IPS-15b (cell line): ENCODE results near the gene MED20.

Experiments used
- H3K27me3 ChIP-seq: one replicate; pipeline ENCODE4 v1.6.1; 2013; ENCODE audit warnings: low read length; ENCODE audit not compliant: control insufficient read depth, insufficient read depth
- H3K36me3 ChIP-seq: one replicate; pipeline ENCODE4 v1.6.1; 2013; ENCODE audit warnings: low read length; ENCODE audit not compliant: control insufficient read depth, insufficient read depth
- H3K4me1 ChIP-seq: one replicate; pipeline ENCODE4 v1.6.1; 2013; ENCODE audit warnings: mild to moderate bottlenecking, low read length; ENCODE audit not compliant: control insufficient read depth, insufficient read depth
- H3K4me3 ChIP-seq: one replicate; pipeline ENCODE4 v1.5.1; 2013; ENCODE audit warnings: low read depth, low read length
- H3K9ac ChIP-seq: one replicate; pipeline ENCODE4 v1.6.1; 2013; ENCODE audit warnings: low read depth, mild to moderate bottlenecking, low read length
- H3K9me3 ChIP-seq: one replicate; pipeline ENCODE4 v1.6.1; 2013; ENCODE audit warnings: mild to moderate bottlenecking, low read length; ENCODE audit not compliant: control insufficient read depth, insufficient read depth

The MED20 gene

DNA sequence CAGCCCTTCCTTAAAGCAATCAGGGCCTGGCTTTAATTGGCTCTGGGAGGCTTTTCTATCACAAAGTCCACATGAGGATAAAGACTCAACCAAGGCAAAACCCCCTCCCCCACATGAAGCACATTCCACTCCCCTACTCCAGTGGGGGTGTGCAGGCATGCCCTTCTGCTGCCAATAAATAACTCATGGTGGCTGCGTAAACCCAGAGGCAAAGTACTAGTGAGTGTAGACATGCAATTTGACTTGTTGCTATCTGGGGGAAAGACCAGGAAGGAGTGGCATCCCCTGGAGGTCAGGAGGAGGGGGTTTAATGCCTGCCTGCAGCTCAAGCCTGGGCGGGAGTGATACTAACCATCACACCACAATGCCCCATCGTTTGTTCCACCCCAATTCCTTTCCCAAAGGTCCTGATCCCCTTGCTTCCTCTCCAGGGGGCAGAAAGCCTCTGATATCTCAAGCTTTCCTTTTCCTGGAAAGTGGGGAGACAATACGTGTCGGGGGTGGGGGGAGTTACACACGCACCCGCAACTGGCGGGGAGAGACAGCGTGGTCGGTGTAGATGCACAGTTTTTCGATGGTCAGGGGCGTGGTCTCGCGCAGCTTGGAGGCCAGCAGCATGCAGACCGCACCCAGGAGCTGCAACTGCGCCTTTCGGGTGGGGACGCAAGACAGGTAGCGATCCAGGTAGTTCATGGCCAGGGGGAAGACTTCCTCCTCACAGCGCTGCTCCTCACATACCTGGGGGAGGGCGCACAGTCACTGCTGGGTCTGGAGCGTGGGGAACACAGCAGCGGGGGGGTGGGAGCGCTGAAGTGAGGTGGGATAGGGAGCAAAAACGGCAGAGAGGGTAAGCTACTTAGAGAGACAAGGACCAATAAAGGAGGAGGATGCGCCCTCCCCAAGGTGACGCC lies 19.2 kb upstream of the MED20 start:
- Histone ChIP-seq H3K9me3 (no peaks in the 10 kb centered on the region), H3K4me1 (peaks cover 20% of the 10 kb centered on the region), H3K4me3 (peak overlapping the region; percentile 89), H3K36me3 (peaks cover 11% of the 10 kb centered on the region), H3K9ac (no peak overlapping the region), H3K27me3 (no peaks in the 10 kb centered on the region)

GRCh38 chr6:41939176-41939847 lies 18.4 kb upstream of the MED20 start:
- Histone ChIP-seq H3K4me3 (peak overlapping the region; percentile 89), H3K9ac (no peak overlapping the region), H3K36me3 (peaks cover 18% of the 10 kb centered on the region), H3K9me3 (no peaks in the 10 kb centered on the region), H3K27me3 (no peaks in the 10 kb centered on the region), H3K4me1 (peaks cover 20% of the 10 kb centered on the region)

GRCh38 chr6:41938590-41939175 lies 17.7 kb upstream of the MED20 start:
- Histone ChIP-seq H3K4me1 (peaks cover 20% of the 10 kb centered on the region), H3K4me3 (no peak overlapping the region)

GRCh38 chr6:41937861-41938574 lies 17.1 kb upstream of the MED20 start:
- no peak overlapping the region for H3K9ac ChIP-seq
- no peaks in the 10 kb centered on the region for H3K27me3 ChIP-seq
- H3K4me1 ChIP-seq: peaks cover 20% of the 10 kb centered on the region
- H3K36me3 ChIP-seq: peaks cover 26% of the 10 kb centered on the region
- no peak overlapping the region for H3K4me3 ChIP-seq
- H3K9me3 ChIP-seq: no peaks in the 10 kb centered on the region

More at GRCh38 chr6:41938590-41939175, 17.7 kb upstream of the MED20 start:
- no peak overlapping the region for H3K9ac ChIP-seq
- peaks cover 20% of the 10 kb centered on the region for H3K36me3 ChIP-seq
- H3K27me3 ChIP-seq: no peaks in the 10 kb centered on the region
- H3K9me3 ChIP-seq: no peaks in the 10 kb centered on the region

- H3K4me1 ChIP-seq: peaks cover 20% of the 10 kb centered on the region
- no peaks in the 10 kb centered on the region for H3K9me3 ChIP-seq
- H3K9ac ChIP-seq: no peak overlapping the region
- H3K4me3 ChIP-seq: no peak overlapping the region
- H3K36me3 ChIP-seq: peaks cover 31% of the 10 kb centered on the region
- H3K27me3 ChIP-seq: no peaks in the 10 kb centered on the region
These were observed 16.5 kb upstream of the MED20 start for GRCh38 chr6:41937472-41937860.

DNA sequence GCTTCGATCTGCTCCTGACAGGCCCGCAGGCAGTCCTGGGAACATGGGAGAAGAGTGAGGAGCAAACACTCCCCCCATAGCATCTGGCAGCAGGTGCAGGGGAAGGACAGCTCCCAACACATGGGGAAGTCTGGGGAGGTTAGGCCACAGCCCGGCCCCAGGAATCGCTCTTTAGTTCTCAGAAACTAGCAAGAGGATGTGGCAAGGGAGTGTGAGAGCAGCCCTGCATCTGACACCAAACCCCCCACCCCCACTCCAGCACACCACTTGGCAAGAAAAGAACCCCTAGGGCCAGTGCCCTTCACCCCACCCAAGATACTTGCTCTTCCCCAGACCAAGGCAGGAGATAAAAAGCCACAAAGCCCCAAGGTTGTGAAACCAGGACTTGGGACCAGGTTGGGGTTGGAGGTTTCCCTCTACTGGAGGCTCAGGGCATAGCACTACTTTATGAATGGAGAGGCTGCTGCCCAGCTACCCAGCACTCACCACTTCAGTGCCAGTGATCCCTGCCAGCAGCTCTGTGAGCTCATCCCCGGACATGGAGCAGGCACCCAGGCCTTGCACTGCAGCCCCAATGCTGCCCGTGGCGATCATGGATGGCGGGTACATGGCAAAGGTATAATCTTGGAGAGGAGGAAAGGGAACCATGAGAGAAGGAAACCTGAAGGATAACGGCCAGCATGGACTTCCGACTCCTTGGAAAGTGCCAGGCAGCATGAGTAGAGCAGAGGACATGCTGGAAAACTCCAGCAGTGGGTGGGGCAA lies 15.3 kb upstream of the MED20 start:
- Histone ChIP-seq H3K4me1 (peaks cover 15% of the 10 kb centered on the region), H3K36me3 (peaks cover 43% of the 10 kb centered on the region), H3K4me3 (no peak overlapping the region), H3K27me3 (no peaks in the 10 kb centered on the region), H3K9ac (no peak overlapping the region), H3K9me3 (no peaks in the 10 kb centered on the region)

DNA sequence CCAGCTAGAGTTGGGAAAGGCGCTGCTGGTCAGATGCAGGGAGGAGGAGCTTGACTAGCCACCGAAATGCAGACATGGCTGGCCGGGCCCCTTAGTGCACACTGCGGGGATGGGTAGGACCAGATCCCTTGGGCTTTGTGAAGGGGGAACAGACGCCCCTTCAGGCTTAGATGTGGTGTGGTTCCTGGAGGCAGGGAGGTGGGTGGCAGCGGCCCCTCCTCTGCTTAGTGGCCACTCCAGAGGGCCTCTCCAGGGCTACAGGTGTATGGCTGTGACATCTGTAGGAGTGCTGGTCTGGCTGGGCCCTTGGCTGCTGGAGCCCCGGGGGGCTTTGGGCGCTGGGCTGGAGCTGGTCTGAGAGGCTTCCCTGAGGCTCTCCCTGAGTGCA lies 14.7 kb upstream of the MED20 start:
- Histone ChIP-seq H3K4me3 (no peak overlapping the region), H3K9me3 (no peaks in the 10 kb centered on the region), H3K36me3 (peaks cover 49% of the 10 kb centered on the region), H3K27me3 (no peaks in the 10 kb centered on the region), H3K9ac (no peak overlapping the region), H3K4me1 (peaks cover 15% of the 10 kb centered on the region)

DNA sequence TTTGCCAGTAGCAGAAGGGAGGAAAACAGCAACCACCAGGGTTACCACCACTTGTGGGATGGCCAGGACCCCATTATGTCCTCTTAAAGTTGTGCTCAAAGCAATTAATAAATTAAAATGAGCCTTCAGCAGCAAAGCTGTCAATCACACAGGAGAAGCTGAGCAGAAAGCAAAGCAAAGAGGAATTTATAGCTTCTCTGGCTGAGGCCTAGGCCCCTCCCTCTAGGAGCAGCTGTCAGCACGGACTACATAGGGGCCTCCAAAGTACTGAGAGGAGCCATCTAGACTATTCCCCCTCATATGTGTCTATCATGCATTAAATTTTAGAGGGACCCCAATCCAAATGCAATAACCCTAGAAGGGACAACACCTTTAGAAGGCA lies 14.2 kb upstream of the MED20 start:
- Histone ChIP-seq H3K9ac (no peak overlapping the region), H3K4me1 (peaks cover 14% of the 10 kb centered on the region), H3K36me3 (peaks cover 54% of the 10 kb centered on the region), H3K4me3 (no peak overlapping the region), H3K27me3 (no peaks in the 10 kb centered on the region), H3K9me3 (no peaks in the 10 kb centered on the region)

DNA sequence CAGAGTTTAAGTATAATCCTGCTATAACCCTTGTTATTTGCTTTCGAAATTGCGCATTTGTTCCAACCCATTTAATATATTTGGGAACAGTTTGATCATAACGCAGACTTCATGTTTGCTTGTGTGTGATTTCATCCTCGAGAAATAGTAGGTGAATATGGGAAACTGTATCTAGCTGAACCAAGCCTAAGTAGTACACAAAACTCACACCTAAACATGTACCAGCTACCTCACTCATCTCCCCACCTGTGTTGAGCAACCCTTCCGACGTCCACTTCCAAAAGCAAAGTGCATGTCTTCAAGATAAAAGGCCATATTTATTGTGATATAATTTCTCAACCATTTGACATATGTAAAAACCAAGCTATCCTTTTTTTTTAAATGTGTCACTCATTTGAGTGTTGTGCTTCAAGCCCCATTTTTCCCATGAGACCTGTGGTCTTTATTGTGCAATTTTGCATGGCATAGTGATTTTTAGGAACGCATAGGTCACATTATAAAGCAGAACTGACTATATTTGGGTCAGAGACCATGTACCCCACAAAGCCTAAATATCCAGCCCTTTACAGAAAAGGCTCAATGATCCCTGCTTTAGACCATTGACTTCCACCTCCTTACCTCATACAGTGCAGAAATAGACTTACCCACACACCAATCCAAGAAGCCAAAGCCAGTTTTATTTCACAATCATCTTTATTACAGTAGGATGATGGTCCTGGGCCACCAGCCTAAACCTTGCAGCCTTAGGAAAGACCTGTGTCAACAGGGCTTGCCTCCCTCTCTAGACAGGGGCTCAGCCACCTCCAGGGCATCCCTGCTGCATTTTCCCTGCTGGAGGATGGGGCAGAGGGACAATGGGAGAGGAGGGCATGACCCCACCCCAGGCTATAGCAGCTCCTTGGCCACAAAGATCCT lies 13.6 kb upstream of the MED20 start:
- H3K27me3 ChIP-seq: no peaks in the 10 kb centered on the region
- H3K9me3 ChIP-seq: no peaks in the 10 kb centered on the region
- no peak overlapping the region for H3K4me3 ChIP-seq
- peaks cover 8% of the 10 kb centered on the region for H3K4me1 ChIP-seq
- peaks cover 60% of the 10 kb centered on the region for H3K36me3 ChIP-seq
- H3K9ac ChIP-seq: no peak overlapping the region

DNA sequence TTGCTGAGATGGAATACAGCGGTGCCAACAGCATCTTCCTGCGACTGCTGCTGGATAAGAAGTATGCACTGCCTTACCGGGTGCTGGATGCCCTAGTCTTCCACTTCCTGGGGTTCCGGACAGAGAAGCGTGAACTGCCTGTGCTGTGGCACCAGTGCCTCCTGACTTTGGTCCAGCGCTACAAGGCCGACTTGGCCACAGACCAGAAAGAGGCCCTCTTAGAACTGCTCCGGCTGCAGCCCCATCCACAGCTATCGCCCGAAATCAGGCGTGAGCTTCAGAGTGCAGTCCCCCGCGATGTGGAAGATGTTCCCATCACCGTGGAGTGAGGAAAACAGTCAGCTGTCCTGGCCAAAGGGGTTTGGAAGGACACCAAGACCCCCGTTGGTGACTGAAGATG lies 11.4 kb upstream of the MED20 start:
- H3K36me3 ChIP-seq: peaks cover 70% of the 10 kb centered on the region
- no peaks in the 10 kb centered on the region for H3K4me1 ChIP-seq
- no peaks in the 10 kb centered on the region for H3K27me3 ChIP-seq
- no peak overlapping the region for H3K4me3 ChIP-seq
- no peaks in the 10 kb centered on the region for H3K9me3 ChIP-seq
- H3K9ac ChIP-seq: no peak overlapping the region
